HCT116 (cell line): ENCODE measurements around the gene TMC6. TPM values are rescaled to one million over a fixed set of nuclear protein-coding genes. Genes with fewer than 3 reads are reported as not detected.
A peak's percentile ranks its signal among the peaks of the same experiment; 100 is the strongest.

ENCODE experiments used
- ATAC-seq: fragments of 200-7000 bp; cut with Tn5 transposase; 2 replicates; pipeline ENCODE4 v1.9.1; 2020; ENCODE audit warnings: mild to moderate bottlenecking, moderate library complexity
- BruUV-seq: library from RNA; stranded (reverse); fragments of 400-500 nt; replicated peaks from 2 replicates; lab custom pipeline; 2021; lab: Mats Ljungman, UMichigan
- CTCF ChIA-PET: fragments of 300-600 bp; sonication (Branson Sonifier 250); formaldehyde crosslinking; loops from one replicate; lab custom pipeline; 2021; ENCODE audit warnings: antibody characterized with exemption; lab: Charles Lee
- POLR2A ChIA-PET: fragments of 300-600, 350-600 bp; sonication (Branson Sonifier 250); formaldehyde crosslinking; loops from one replicate; lab custom pipeline; 2021; ENCODE audit warnings: antibody characterized with exemption; lab: Charles Lee
- RAD21 ChIA-PET, 2 experiments: fragments of 300-600 bp; sonication (Branson Sonifier 250); formaldehyde crosslinking; loops; one replicate each; lab custom pipeline; 2023; ENCODE audit warnings: low total read pairs in 2 of 2; ENCODE audit not compliant: uncharacterized antibody in 2 of 2, unreplicated experiment in 2 of 2, low non-redundant PET in 1 of 2; lab: Charles Lee
- DNase-seq: peaks from one replicate; pipeline ENCODE4 v3.0.0-alpha.2; 2010; ENCODE audit warnings: low read depth, low spot score
- H2AFZ ChIP-seq: fragments of 200-600 bp; shearing (Covaris generic), sonication (generic); 2 replicates; pipeline ENCODE4 v1.6.1; 2017; ENCODE audit warnings: low read depth, mixed run types, mixed read lengths, antibody characterized with exemption, low read length; ENCODE audit not compliant: poor library complexity, severe bottlenecking
- H3K27ac ChIP-seq: 2 replicates; pipeline ENCODE4 v1.5.1; 2012; ENCODE audit warnings: low read depth, low read length
- H3K27me3 ChIP-seq: fragments of 200-600 bp; sonication (generic); 2 replicates; pipeline ENCODE4 v1.6.1; 2016; ENCODE audit warnings: mixed run types, low read length, mixed read lengths; ENCODE audit not compliant: insufficient read depth
- H3K36me3 ChIP-seq, 2 experiments: fragments of 200-500 bp in 1 of 2; fragments of 200-600 bp in 1 of 2; sonication (Bioruptor generic) in 1 of 2; sonication (generic) in 1 of 2; 2 replicates each; pipeline versions ENCODE4 v1.5.1 to v1.6.1; 2014 to 2016; ENCODE audit warnings: low read length in 2 of 2, inconsistent platforms in 1 of 2, mixed read lengths in 1 of 2, mixed run types in 1 of 2; ENCODE audit not compliant: insufficient read depth in 2 of 2, control insufficient read depth in 1 of 2
- H3K4me1 ChIP-seq, 2 experiments: fragments of 200-600 bp in 1 of 2; sonication (generic) in 1 of 2; 2 replicates each; pipeline versions ENCODE4 v1.5.1 to v1.6.1; 2012 to 2017; ENCODE audit warnings: low read length in 2 of 2, inconsistent platforms in 1 of 2, mild to moderate bottlenecking in 1 of 2, mixed read lengths in 1 of 2, mixed run types in 1 of 2, moderate library complexity in 1 of 2; ENCODE audit not compliant: insufficient read depth in 2 of 2, control insufficient read depth in 1 of 2
- H3K4me2 ChIP-seq: fragments of 200-600 bp; sonication (generic); 2 replicates; pipeline ENCODE4 v1.6.1; 2017; ENCODE audit warnings: mixed run types, low read length, mixed read lengths
- H3K4me3 ChIP-seq, 2 experiments: fragments of 200-600 bp in 1 of 2; sonication (generic) in 1 of 2; replicated peaks in 1 of 2; 2 replicates each; pipeline ENCODE4 v1.5.1; 2011 to 2016; ENCODE audit warnings: low read length in 2 of 2, control low read depth in 1 of 2, low read depth in 1 of 2, mild to moderate bottlenecking in 1 of 2, mixed read lengths in 1 of 2, mixed run types in 1 of 2
- H3K79me2 ChIP-seq: fragments of 200-600 bp; sonication (generic); 2 replicates; pipeline ENCODE4 v1.6.1; 2017; ENCODE audit warnings: mild to moderate bottlenecking, mixed run types, low read length, moderate library complexity, mixed read lengths; ENCODE audit not compliant: insufficient read depth
- H3K9ac ChIP-seq: fragments of 200-600 bp; sonication (generic); 2 replicates; pipeline ENCODE4 v1.6.1; 2016; ENCODE audit warnings: low read length, mixed read lengths
- H3K9me2 ChIP-seq: fragments of 200-600 bp; sonication (generic), shearing (Covaris generic); 2 replicates; pipeline ENCODE4 v1.6.1; 2017; ENCODE audit warnings: mixed run types, mild to moderate bottlenecking, moderate library complexity; ENCODE audit not compliant: insufficient read depth
- H3K9me3 ChIP-seq, 2 experiments: fragments of 200-500 bp in 1 of 2; fragments of 200-600 bp in 1 of 2; sonication (Bioruptor generic) in 1 of 2; sonication (generic) in 1 of 2; 2 replicates each; pipeline ENCODE4 v1.6.1; 2014 to 2017; ENCODE audit warnings: low read length in 2 of 2, mixed read lengths in 2 of 2, inconsistent platforms in 1 of 2, low read depth in 1 of 2, mild to moderate bottlenecking in 1 of 2, mixed run types in 1 of 2, moderate library complexity in 1 of 2; ENCODE audit not compliant: control insufficient read depth in 1 of 2, insufficient read depth in 1 of 2
- H4K20me1 ChIP-seq: fragments of 200-600 bp; sonication (generic), shearing (Covaris generic); 2 replicates; pipeline ENCODE4 v1.6.1; 2017; ENCODE audit warnings: mixed run types, mild to moderate bottlenecking, moderate library complexity; ENCODE audit not compliant: insufficient read depth
- SIN3A ChIP-seq: IDR thresholded peaks from 2 replicates; pipeline ENCODE4 v1.6.1; 2012; ENCODE audit warnings: low read depth
- YY1 ChIP-seq: IDR thresholded peaks from 2 replicates; pipeline ENCODE4 v1.6.1; 2011; ENCODE audit warnings: low read length, low read depth, moderate library complexity, mild to moderate bottlenecking; ENCODE audit not compliant: insufficient replicate concordance; ENCODE audit errors: extremely low read depth
- intact Hi-C: fragments of 100-400 bp; cut with micrococcal nuclease; formaldehyde crosslinking; loops from 2 replicates; pipeline ENCODE4 v1.10.0; 2022
- total RNA-seq: library from RNA; stranded (reverse); gene quantifications from one replicate; pipeline ENCODE4 v1.2.1, GENCODE V29; 2021; ENCODE audit not compliant: unreplicated experiment
- TF ChIP-seq, protein P1 (sequence below): IDR thresholded peaks from 2 replicates; pipeline ENCODE4 v1.6.1; 2012
- TF ChIP-seq, protein P2 (sequence below): IDR thresholded peaks from 2 replicates; pipeline ENCODE4 v1.6.1; 2011; ENCODE audit warnings: mild to moderate bottlenecking, low read length, moderate library complexity; ENCODE audit not compliant: insufficient replicate concordance; ENCODE audit errors: extremely low read depth

Gene TMC6
- total RNA-seq, 1 experiment from 2014 or later: 142 TPM

DNA sequence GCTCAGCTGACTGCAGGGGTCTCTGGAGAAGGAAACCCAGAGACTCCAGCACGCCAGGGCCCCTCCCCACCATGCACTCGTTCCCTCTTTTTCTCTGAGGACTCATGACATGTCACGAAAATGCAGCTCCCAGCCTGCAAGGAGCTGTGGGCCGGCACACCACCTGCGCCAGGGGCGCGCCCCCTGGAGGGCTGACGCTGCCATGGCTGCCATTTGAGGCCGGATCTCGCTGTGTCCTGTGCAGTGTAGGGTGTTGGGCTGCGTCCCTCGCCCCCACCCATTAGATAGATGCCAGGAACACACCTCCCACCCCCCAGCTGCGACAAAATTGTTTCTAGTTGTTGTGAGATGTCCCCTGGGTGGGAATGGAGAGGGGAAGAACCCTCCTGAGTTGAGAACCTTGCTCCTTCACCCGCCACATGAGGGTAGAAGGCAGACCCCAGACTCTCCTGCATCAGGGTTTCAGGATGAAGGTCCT lies 48.0 kb upstream of the TMC6 start (continued):
- TF ChIP-seq, protein P1, sequence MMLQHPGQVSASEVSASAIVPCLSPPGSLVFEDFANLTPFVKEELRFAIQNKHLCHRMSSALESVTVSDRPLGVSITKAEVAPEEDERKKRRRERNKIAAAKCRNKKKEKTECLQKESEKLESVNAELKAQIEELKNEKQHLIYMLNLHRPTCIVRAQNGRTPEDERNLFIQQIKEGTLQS: no peak
- TF ChIP-seq YY1: peak; percentile 56

DNA sequence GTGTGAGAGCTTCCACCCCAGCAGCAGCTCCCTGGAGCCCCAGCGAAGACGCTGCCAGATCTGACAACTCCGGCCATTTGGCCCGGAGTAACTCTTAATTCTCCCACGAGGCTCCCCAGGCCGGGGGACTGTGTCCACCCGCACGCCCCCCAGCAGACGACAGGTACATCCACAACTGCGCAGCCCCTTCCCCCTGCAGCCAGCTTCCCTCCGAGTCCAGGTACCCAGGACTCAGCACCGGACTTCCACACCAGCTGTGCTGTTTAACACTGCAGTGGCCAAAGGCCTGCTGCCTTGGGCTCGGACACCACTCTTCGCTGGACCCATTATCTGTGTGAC lies 47.1 kb upstream of the TMC6 start:
- ChIA-PET POLR2A (interaction anchor here (0.6 to 5.1 kb wide), 3 partner anchors 10 to 64 kb away, joined by 3 to 44 read pairs (median 3); partner anchors contain the start of genes AFMID and TK1), RAD21 (interaction anchor here in 1 of 2 experiments (0.8 kb wide), 1 partner anchor 34 kb away, joined by 3 read pairs; no protein-coding TSS in a partner anchor), CTCF (interaction anchor here (0.9 to 3.2 kb wide), 10 partner anchors 11 to 156 kb away, joined by 3 to 17 read pairs (median 9); partner anchors contain the start of genes AFMID, TK1 and TMC8)
- no peaks in the 10 kb centered on the region for H3K9me3 ChIP-seq
- DNase-seq (no peak), ATAC-seq (no peak)
- peaks cover 14% of the 10 kb centered on the region; the same call in 1 of the 2 replicates for H3K79me2 ChIP-seq
- H3K9ac ChIP-seq: no peak overlapping the region
- intact Hi-C loops: no loop called here
- no TSS peak for BruUV-seq
- no peak overlapping the region for H3K4me2 ChIP-seq
- H4K20me1 ChIP-seq: no peaks in the 10 kb centered on the region; the same call in 1 of the 2 replicates
- H3K27me3 ChIP-seq: no peaks in the 10 kb centered on the region
- peak overlapping the region; percentile 38; the same call in 1 of the 2 replicates for H3K27ac ChIP-seq
- H3K9me2 ChIP-seq: no peaks in the 10 kb centered on the region
- no peak overlapping the region for H3K4me3 ChIP-seq
- H3K4me1 ChIP-seq: peaks cover 12 to 35% of the 10 kb centered on the region in 2 experiments; a peak in 3 of 4 replicates
- peaks cover 41 to 74% of the 10 kb centered on the region in 2 experiments for H3K36me3 ChIP-seq
- TF ChIP-seq, protein P2, sequence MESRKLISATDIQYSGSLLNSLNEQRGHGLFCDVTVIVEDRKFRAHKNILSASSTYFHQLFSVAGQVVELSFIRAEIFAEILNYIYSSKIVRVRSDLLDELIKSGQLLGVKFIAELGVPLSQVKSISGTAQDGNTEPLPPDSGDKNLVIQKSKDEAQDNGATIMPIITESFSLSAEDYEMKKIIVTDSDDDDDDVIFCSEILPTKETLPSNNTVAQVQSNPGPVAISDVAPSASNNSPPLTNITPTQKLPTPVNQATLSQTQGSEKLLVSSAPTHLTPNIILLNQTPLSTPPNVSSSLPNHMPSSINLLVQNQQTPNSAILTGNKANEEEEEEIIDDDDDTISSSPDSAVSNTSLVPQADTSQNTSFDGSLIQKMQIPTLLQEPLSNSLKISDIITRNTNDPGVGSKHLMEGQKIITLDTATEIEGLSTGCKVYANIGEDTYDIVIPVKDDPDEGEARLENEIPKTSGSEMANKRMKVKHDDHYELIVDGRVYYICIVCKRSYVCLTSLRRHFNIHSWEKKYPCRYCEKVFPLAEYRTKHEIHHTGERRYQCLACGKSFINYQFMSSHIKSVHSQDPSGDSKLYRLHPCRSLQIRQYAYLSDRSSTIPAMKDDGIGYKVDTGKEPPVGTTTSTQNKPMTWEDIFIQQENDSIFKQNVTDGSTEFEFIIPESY: no peak
- TF ChIP-seq SIN3A: no peak; the same call in 1 of the 2 replicates
- no peak overlapping the region for H2AFZ ChIP-seq
